SK-N-SH (cell line): Measurements from ENCODE around the gene LCNL1. TPM values are rescaled to one million over a fixed set of nuclear protein-coding genes. Genes with fewer than 3 reads are reported as not detected.

ENCODE experiments used
- CTCF ChIA-PET: fragments of 300-600, 350-600 bp; formaldehyde crosslinking; extraction: SDS; loops from one replicate; lab custom pipeline; 2021; lab: Yijun Ruan, JAX
- POLR2A ChIA-PET: fragments of 350-600 bp; sonication (Branson Sonifier 250); formaldehyde crosslinking; extraction: SDS; loops from one replicate; lab custom pipeline; 2020; ENCODE audit warnings: antibody characterized with exemption, inconsistent platforms; lab: Yijun Ruan, JAX
- DNase-seq: peaks from one replicate; pipeline ENCODE4 v3.0.0; 2012
- H2AFZ ChIP-seq: fragments of 200-600 bp; sonication (generic); 2 replicates; pipeline ENCODE4 v1.8.1; 2016; ENCODE audit warnings: antibody characterized with exemption, mild to moderate bottlenecking, low read depth
- H3F3A ChIP-seq: fragments of 200-600 bp; sonication (generic); replicated peaks from 2 replicates; pipeline ENCODE3; 2016; ENCODE audit warnings: antibody characterized with exemption, mild to moderate bottlenecking; ENCODE audit not compliant: insufficient read depth
- H3K27ac ChIP-seq, 2 experiments: fragments of 200-500 bp in 1 of 2; fragments of 200-600 bp in 1 of 2; sonication (Bioruptor generic) in 1 of 2; sonication (generic), shearing (Covaris generic) in 1 of 2; 2 replicates each; pipeline versions ENCODE4 v1.5.1 to v1.6.1; 2014 to 2016; ENCODE audit warnings: low read depth in 2 of 2, inconsistent platforms in 1 of 2, low read length in 1 of 2, mild to moderate bottlenecking in 1 of 2, mixed read lengths in 1 of 2
- H3K27me3 ChIP-seq: fragments of 200-600 bp; sonication (generic), shearing (Covaris generic); 2 replicates; pipeline ENCODE4 v1.6.1; 2016; ENCODE audit warnings: mixed run types; ENCODE audit not compliant: insufficient read depth
- H3K36me3 ChIP-seq, 2 experiments: fragments of 200-500 bp in 1 of 2; fragments of 200-600 bp in 1 of 2; sonication (Bioruptor generic) in 1 of 2; sonication (generic) in 1 of 2; replicated peaks in 1 of 2; 2 replicates each; pipeline versions ENCODE3 to v1.5.1; 2014 to 2016; ENCODE audit warnings: low read length in 1 of 2, mild to moderate bottlenecking in 1 of 2; ENCODE audit not compliant: insufficient read depth in 2 of 2, control insufficient read depth in 1 of 2
- H3K4me1 ChIP-seq, 2 experiments: fragments of 200-500 bp in 1 of 2; fragments of 200-600 bp in 1 of 2; sonication (Bioruptor generic) in 1 of 2; sonication (generic), shearing (Covaris generic) in 1 of 2; 2 replicates each; pipeline versions ENCODE4 v1.5.1 to v1.6.1; 2014 to 2016; ENCODE audit warnings: low read depth in 1 of 2, low read length in 1 of 2, mixed run types in 1 of 2; ENCODE audit not compliant: insufficient read depth in 2 of 2, control insufficient read depth in 1 of 2
- H3K4me2 ChIP-seq: fragments of 200-600 bp; sonication (generic), shearing (Covaris generic); 2 replicates; pipeline ENCODE4 v1.6.1; 2017; ENCODE audit warnings: mixed run types
- H3K4me3 ChIP-seq, 2 experiments: fragments of 200-500 bp in 1 of 2; fragments of 200-600 bp in 1 of 2; sonication (Bioruptor generic) in 1 of 2; sonication (generic), shearing (Covaris generic) in 1 of 2; 2 replicates each; pipeline versions ENCODE4 v1.5.1 to v1.8.1; 2014 to 2016; ENCODE audit warnings: low read depth in 2 of 2, inconsistent platforms in 1 of 2, low read length in 1 of 2, mild to moderate bottlenecking in 1 of 2, mixed read lengths in 1 of 2, moderate library complexity in 1 of 2
- H3K79me2 ChIP-seq: fragments of 200-600 bp; sonication (generic); 2 replicates; pipeline ENCODE4 v1.8.1; 2017; ENCODE audit warnings: mild to moderate bottlenecking; ENCODE audit not compliant: insufficient read depth
- H3K9ac ChIP-seq: fragments of 200-600 bp; sonication (generic); 2 replicates; pipeline ENCODE4 v1.6.1; 2017; ENCODE audit warnings: mixed run types
- H3K9me2 ChIP-seq: fragments of 200-600 bp; sonication (generic); 2 replicates; pipeline ENCODE4 v1.6.1; 2017; ENCODE audit warnings: mixed run types
- H3K9me3 ChIP-seq: fragments of 200-600 bp; sonication (generic); 2 replicates; pipeline ENCODE4 v1.6.1; 2017; ENCODE audit warnings: mixed run types, mild to moderate bottlenecking, moderate library complexity
- H4K20me1 ChIP-seq: fragments of 200-600 bp; sonication (generic); 2 replicates; pipeline ENCODE4 v1.6.1; 2017; ENCODE audit warnings: mild to moderate bottlenecking, mixed run types; ENCODE audit not compliant: insufficient read depth
- CHD2 ChIP-seq: fragments of 150-350 bp; IDR thresholded peaks from 2 replicates; pipeline ENCODE4 v1.6.1; 2018; ENCODE audit warnings: low read length; ENCODE audit not compliant: partially characterized antibody
- CTCF ChIP-seq: fragments of 200-600 bp; sonication (generic); IDR thresholded peaks from 2 replicates; pipeline ENCODE4 v1.6.1; 2017; ENCODE audit warnings: antibody characterized with exemption, mild to moderate bottlenecking, moderate library complexity
- EP300 ChIP-seq, 2 experiments: IDR thresholded peaks; 2 replicates each; pipeline versions ENCODE4 v1.4.0 to v1.6.1; 2012; ENCODE audit warnings: borderline replicate concordance in 1 of 2, low read depth in 1 of 2, low read length in 1 of 2
- EZH2phosphoT487 ChIP-seq: fragments of 200-600 bp; sonication (generic); IDR thresholded peaks from 2 replicates; pipeline ENCODE4 v1.6.1; 2017; ENCODE audit warnings: low read depth, mixed run types, mild to moderate bottlenecking, antibody characterized with exemption, moderate library complexity, borderline replicate concordance
- FOSL2 ChIP-seq: IDR thresholded peaks from 2 replicates; pipeline ENCODE4 v1.4.0; 2012; ENCODE audit warnings: low read depth, mild to moderate bottlenecking, moderate library complexity, borderline replicate concordance
- GABPA ChIP-seq: IDR thresholded peaks from 2 replicates; pipeline ENCODE4 v1.4.0; 2012; ENCODE audit warnings: low read depth, mild to moderate bottlenecking
- MAX ChIP-seq: IDR thresholded peaks from 2 replicates; pipeline ENCODE4 v1.4.0; 2012; ENCODE audit warnings: low read depth
- MXI1 ChIP-seq: IDR thresholded peaks from 2 replicates; pipeline ENCODE4 v1.6.1; 2012; ENCODE audit warnings: mild to moderate bottlenecking, low read depth, low read length, improper control_type of control experiment
- NRF1 ChIP-seq: IDR thresholded peaks from 2 replicates; pipeline ENCODE4 v1.6.1; 2012; ENCODE audit warnings: low read depth, mild to moderate bottlenecking, low read length
- PBX3 ChIP-seq: IDR thresholded peaks from 2 replicates; pipeline ENCODE4; 2012
- RCOR1 ChIP-seq: fragments of 150-350 bp; IDR thresholded peaks from 2 replicates; pipeline ENCODE4 v1.6.1; 2017; ENCODE audit warnings: antibody characterized with exemption, low read length
- REST ChIP-seq: IDR thresholded peaks from 2 replicates; pipeline ENCODE4 v1.6.1; 2012; ENCODE audit warnings: mild to moderate bottlenecking, low read depth, low read length, moderate library complexity
- RFX5 ChIP-seq: IDR thresholded peaks from 2 replicates; pipeline ENCODE4 v1.6.1; 2012; ENCODE audit warnings: mild to moderate bottlenecking, improper control_type of control experiment, low read length
- RXRA ChIP-seq: IDR thresholded peaks from 2 replicates; pipeline ENCODE4 v1.4.0; 2012; ENCODE audit warnings: low read depth, mild to moderate bottlenecking, borderline replicate concordance
- SIN3A ChIP-seq: IDR thresholded peaks from 2 replicates; pipeline ENCODE4 v1.6.1; 2012; ENCODE audit warnings: low read depth, mild to moderate bottlenecking, low read length, moderate library complexity, borderline replicate concordance
- SMC3 ChIP-seq: IDR thresholded peaks from 2 replicates; pipeline ENCODE4 v1.6.1; 2012; ENCODE audit warnings: low read depth, low read length, improper control_type of control experiment
- TAF1 ChIP-seq: IDR thresholded peaks from 2 replicates; pipeline ENCODE4 v1.6.1; 2012; ENCODE audit warnings: low read depth, mild to moderate bottlenecking, low read length, moderate library complexity, borderline replicate concordance
- USF2 ChIP-seq: fragments of 150-350 bp; IDR thresholded peaks from 2 replicates; pipeline ENCODE4 v1.6.1; 2017; ENCODE audit warnings: antibody characterized with exemption, low read length, low read depth, borderline replicate concordance
- YY1 ChIP-seq: IDR thresholded peaks from 2 replicates; pipeline ENCODE4 v1.4.0; 2012; ENCODE audit warnings: low read depth, mild to moderate bottlenecking
- WGBS: methylation state at CpG from one replicate; pipeline ENCODE4 v1.1.6; 2017; ENCODE audit warnings: low lambda C conversion rate; 5-methylcytosine and 5-hydroxymethylcytosine counted together
- polyA plus RNA-seq, 3 experiments: library from polyadenylated mRNA; depleted of rRNA; stranded (reverse); fragments of >200 nt; gene quantifications; 2 replicates each; pipeline ENCODE4 v1.2.3, GENCODE V29; 2012

The LCNL1 gene
- polyA plus RNA-seq, 1 of the 3 experiments (the other 2 are of a cell fraction), result not detected

GRCh38 chr9:136978865-136979544 lies 3.8 kb upstream of the LCNL1 start:
- Histone ChIP-seq H3K9me2 (no peaks in the 10 kb centered on the region), H3K36me3 (no peaks in the 10 kb centered on the region), H3K27ac (no peak overlapping the region), H3K9me3 (no peaks in the 10 kb centered on the region), H4K20me1 (no peaks in the 10 kb centered on the region), H3K9ac (no peak overlapping the region), H3K4me2 (no peak overlapping the region)
- WGBS, result no CpG with 5 or more reads among the region's 41 CpGs
- POLR2A ChIA-PET, result no interaction called here
- TF ChIP-seq SIN3A (no peak), RFX5 (no peak), FOSL2 (no peak), YY1 (no peak), RXRA (no peak), EP300 (IDR thresholded peaks at IDR 0.05; ENCODE audit: borderline replicate concordance in 1 of 2, low read depth in 1 of 2, low read length in 1 of 2) (no peak), RCOR1 (no peak), CHD2 (no peak), CTCF (no peak), PBX3 (no peak), SMC3 (no peak), REST (no peak), USF2 (no peak), MAX (no peak), NRF1 (no peak), EZH2phosphoT487 (no peak), GABPA (no peak), TAF1 (no peak), MXI1 (no peak)
- TF ChIP-seq, all 33 proteins: peak for 0
- CTCF ChIA-PET, result interaction anchor here (1.4 to 1.8 kb wide), 2 partner anchors 31 to 55 kb away, joined by 4 to 9 read pairs; no protein-coding TSS in a partner anchor
- H3K4me1 ChIP-seq, result peaks cover 0 to 28% of the 10 kb centered on the region in 2 experiments; a peak in 1 of 4 replicates
- peaks cover 4% of the 10 kb centered on the region for H3F3A ChIP-seq
- no peaks in the 10 kb centered on the region for H3K79me2 ChIP-seq
- DNase-seq, result no peak
- H3K4me3 ChIP-seq, result no peak overlapping the region
- H2AFZ ChIP-seq, result no peak overlapping the region
- H3K27me3 ChIP-seq, result no peaks in the 10 kb centered on the region
